GM23248 (cell line): Measurements from ENCODE around the gene MAFF. TPM values are rescaled to one million over a fixed set of nuclear protein-coding genes. Genes with fewer than 3 reads are reported as not detected.
"Not testable (repeated sequence)": the region's sequence is repeated elsewhere in the genome, so short reads cannot be mapped to it uniquely, and the experiment has no call there.

Experiments
- DNase-seq: peaks from one replicate; pipeline ENCODE4 v3.0.0-alpha.2; 2015
- H2AFZ ChIP-seq: fragments of 200-600 bp; sonication (generic); 2 replicates; pipeline ENCODE4 v1.6.1; 2016; ENCODE audit warnings: antibody characterized with exemption
- H3F3A ChIP-seq: fragments of 200-600 bp; sonication (generic); 2 replicates; pipeline ENCODE4 v1.6.1; 2016; ENCODE audit warnings: mild to moderate bottlenecking, antibody characterized with exemption, mixed run types; ENCODE audit not compliant: insufficient read depth
- H3K27ac ChIP-seq: fragments of 200-600 bp; sonication (generic); 2 replicates; pipeline ENCODE4 v1.5.1; 2016; ENCODE audit warnings: mild to moderate bottlenecking
- H3K27me3 ChIP-seq: fragments of 200-600 bp; sonication (generic); replicated peaks from 2 replicates; pipeline ENCODE4 v1.6.1; 2016; ENCODE audit warnings: mild to moderate bottlenecking; ENCODE audit not compliant: insufficient read depth
- H3K36me3 ChIP-seq: fragments of 200-600 bp; sonication (generic); 2 replicates; pipeline ENCODE4 v1.6.1; 2016; ENCODE audit warnings: low read depth, mild to moderate bottlenecking
- H3K4me1 ChIP-seq: fragments of 200-600 bp; sonication (generic); 2 replicates; pipeline ENCODE4 v1.6.1; 2016; ENCODE audit warnings: mild to moderate bottlenecking; ENCODE audit not compliant: insufficient read depth
- H3K4me2 ChIP-seq: fragments of 200-600 bp; sonication (generic); one replicate; pipeline ENCODE4 v1.6.1; 2016; ENCODE audit warnings: mild to moderate bottlenecking; ENCODE audit not compliant: unreplicated experiment
- H3K4me3 ChIP-seq: fragments of 200-600 bp; sonication (generic); 2 replicates; pipeline ENCODE4 v1.5.1; 2016; ENCODE audit warnings: mild to moderate bottlenecking
- H3K79me2 ChIP-seq: fragments of 200-600 bp; sonication (generic); 2 replicates; pipeline ENCODE4 v1.6.1; 2016; ENCODE audit warnings: mild to moderate bottlenecking; ENCODE audit not compliant: insufficient read depth
- H3K9ac ChIP-seq: fragments of 200-600 bp; sonication (generic); 2 replicates; pipeline ENCODE4 v1.6.1; 2016; ENCODE audit warnings: mild to moderate bottlenecking
- H3K9me2 ChIP-seq: fragments of 200-600 bp; sonication (generic); 2 replicates; pipeline ENCODE4 v1.6.1; 2016; ENCODE audit warnings: mixed run types, mild to moderate bottlenecking, moderate library complexity; ENCODE audit not compliant: insufficient read depth
- H3K9me3 ChIP-seq: fragments of 200-600 bp; sonication (generic); one replicate; pipeline ENCODE4 v1.6.1; 2017; ENCODE audit warnings: low read depth
- H4K20me1 ChIP-seq: fragments of 200-600 bp; sonication (generic); 2 replicates; pipeline ENCODE4 v1.6.0; 2016; ENCODE audit not compliant: insufficient read depth
- EZH2 ChIP-seq: fragments of 200-600 bp; sonication (generic); IDR thresholded peaks from 2 replicates; pipeline ENCODE4 v1.6.1; 2018; ENCODE audit warnings: antibody characterized with exemption, mild to moderate bottlenecking; ENCODE audit not compliant: insufficient read depth, poor library complexity, severe bottlenecking
- EZH2phosphoT487 ChIP-seq: fragments of 200-600 bp; sonication (generic); IDR thresholded peaks from 2 replicates; pipeline ENCODE4 v1.6.1; 2018; ENCODE audit warnings: antibody characterized with exemption, moderate library complexity, mild to moderate bottlenecking, low read depth; ENCODE audit not compliant: insufficient read depth
- WGBS, 2 experiments: methylation state at CpG; one replicate each; pipeline ENCODE4 v1.1.6; 2015 to 2017; ENCODE audit warnings: low lambda C conversion rate in 2 of 2, low coverage in 1 of 2; ENCODE audit errors: missing lambda C conversion rate in 2 of 2; 5-methylcytosine and 5-hydroxymethylcytosine counted together
- in situ Hi-C: fragments of 300-500 bp; cut with MboI; formaldehyde crosslinking; loops from 2 replicates; pipeline ENCODE4 v1.15.0; 2020
- polyA plus RNA-seq: library from polyadenylated mRNA; unstranded; fragments of >200 nt; fragmentation: Nextera tagmentation; extraction: Ambion mirVana; gene quantifications from 2 replicates; pipeline ENCODE4 v1.2.1, GENCODE V29; 2016
- total RNA-seq: library from RNA; depleted of rRNA; stranded (reverse); fragments of >200 nt; shearing (Covaris generic); gene quantifications from 2 replicates; pipeline ENCODE4 v1.2.3, GENCODE V29; 2014

MAFF gene
- total and polyA plus RNA-seq, 2 experiments from 2014 or later = 34.6 to 68.1 TPM

DNA sequence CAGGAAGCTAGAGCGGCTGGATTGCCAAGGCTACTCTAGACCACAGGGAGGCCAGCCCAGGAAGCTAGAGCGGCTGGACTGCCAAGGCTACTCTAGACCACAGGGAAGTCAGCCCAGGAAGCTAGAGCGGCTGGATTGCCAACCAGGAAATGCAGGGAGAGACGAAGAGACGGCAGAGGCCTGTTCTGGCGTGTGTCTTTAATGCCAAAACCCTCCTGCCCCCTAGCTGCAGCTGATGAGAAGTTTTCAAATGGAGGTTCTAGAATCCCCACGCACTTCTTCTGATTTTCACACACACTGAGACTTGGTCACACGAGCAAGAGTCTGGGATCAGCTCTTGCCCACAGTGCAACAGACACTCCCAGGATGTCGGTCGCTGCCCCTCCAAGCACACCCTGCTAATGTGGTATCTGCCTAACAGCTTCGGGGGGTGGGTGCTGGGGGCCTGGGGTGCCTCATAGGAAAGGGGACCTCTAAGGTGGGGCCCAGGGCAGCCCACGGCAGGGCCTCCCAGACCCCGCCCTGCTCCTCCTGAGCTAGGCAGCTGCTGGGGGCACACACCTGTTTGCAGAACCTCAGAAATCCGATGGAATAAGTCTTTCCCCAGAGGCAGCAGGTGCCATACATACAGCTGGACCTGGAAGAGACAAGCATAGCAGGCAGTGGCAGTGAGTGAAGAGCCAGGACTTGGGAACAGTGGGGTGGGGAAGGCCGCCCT is 28.5 kb downstream of the MAFF start:
- Histone ChIP-seq H2AFZ (no peak overlapping the region), H3K36me3 (peaks cover 20% of the 10 kb centered on the region; the same call in 1 of the 2 replicates), H3K9ac (no peak overlapping the region), H3K79me2 (peaks cover 26% of the 10 kb centered on the region), H3K27ac (peak overlapping the region; percentile 50), H3K9me3 (no peaks in the 10 kb centered on the region), H3K4me3 (no peak overlapping the region), H4K20me1 (no peaks in the 10 kb centered on the region), H3F3A (peaks cover 15% of the 10 kb centered on the region), H3K9me2 (no peaks in the 10 kb centered on the region), H3K4me2 (no peak overlapping the region), H3K4me1 (peaks cover 23% of the 10 kb centered on the region), H3K27me3 (no peaks in the 10 kb centered on the region)
- in situ Hi-C loops = no loop called here
- peak; percentile 74 for DNase-seq
- TF ChIP-seq EZH2 (no peak), EZH2phosphoT487 (no peak)
- WGBS, 2 experiments = 54 to 59% methylated on average over 11 to 14 of the region's 15 CpGs

DNA sequence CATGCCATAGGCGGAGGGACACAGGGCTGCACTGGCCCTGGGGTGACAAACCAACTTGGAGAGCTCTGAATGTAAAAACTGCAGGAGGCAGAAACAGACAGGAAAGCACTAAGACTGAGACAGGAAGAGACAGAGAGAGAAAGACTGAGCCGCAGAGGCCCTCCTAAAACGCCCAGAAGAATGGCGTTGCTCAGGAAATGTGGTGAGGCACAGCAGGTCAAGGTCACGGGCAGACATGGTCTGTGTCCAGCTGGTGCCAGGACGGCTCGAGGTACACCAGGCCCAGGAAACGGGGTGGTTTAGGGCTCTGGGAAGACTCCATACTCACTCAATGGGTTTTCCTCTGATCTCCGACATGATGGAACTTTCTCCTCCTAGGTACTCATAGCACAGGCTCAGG is 29.1 kb downstream of the MAFF start:
- DNase-seq = no peak
- Histone ChIP-seq H3K79me2 (peaks cover 32% of the 10 kb centered on the region), H3K27me3 (no peaks in the 10 kb centered on the region), H3F3A (peaks cover 15% of the 10 kb centered on the region), H3K27ac (0 out of 2 replicates have a peak overlapping the region, but pooled peaks have one; percentile 50), H2AFZ (no peak overlapping the region), H3K9me3 (no peaks in the 10 kb centered on the region), H3K36me3 (peaks cover 22% of the 10 kb centered on the region; the same call in 1 of the 2 replicates), H4K20me1 (no peaks in the 10 kb centered on the region), H3K4me2 (no peak overlapping the region), H3K4me3 (no peak overlapping the region), H3K4me1 (peaks cover 29% of the 10 kb centered on the region), H3K9ac (no peak overlapping the region), H3K9me2 (no peaks in the 10 kb centered on the region)
- WGBS, 2 experiments = 90 to 96% methylated on average over 9 of the region's 9 CpGs
- TF ChIP-seq EZH2phosphoT487 (no peak), EZH2 (no peak)
- in situ Hi-C loops = no loop called here

DNA sequence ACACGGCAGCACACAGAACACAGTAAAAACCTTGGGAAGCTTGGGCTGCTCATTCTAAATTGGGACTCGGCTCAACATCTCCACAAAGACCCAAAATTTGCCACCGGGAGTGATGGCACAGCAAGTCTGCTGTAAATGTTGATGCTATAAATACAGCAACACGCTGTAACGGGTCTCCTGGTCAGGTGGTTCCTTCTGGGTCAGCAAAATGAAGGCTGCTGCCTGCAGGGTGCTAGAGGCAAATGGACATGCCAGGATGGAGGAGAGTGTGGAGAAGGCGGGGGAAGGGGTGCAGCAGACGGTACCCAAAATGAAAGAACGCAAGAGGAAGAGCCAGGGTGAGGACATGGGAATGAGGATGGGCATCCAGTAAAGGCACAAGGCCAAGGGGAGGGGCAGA is 30.4 kb downstream of the MAFF start:
- no peak for DNase-seq
- Histone ChIP-seq H3K36me3 (peaks cover 22% of the 10 kb centered on the region; the same call in 1 of the 2 replicates), H3K4me2 (no peak overlapping the region), H4K20me1 (no peaks in the 10 kb centered on the region), H3K4me3 (no peak overlapping the region), H3K27ac (no peak overlapping the region), H3K9ac (no peak overlapping the region), H3K9me3 (no peaks in the 10 kb centered on the region), H3K4me1 (peaks cover 29% of the 10 kb centered on the region), H3F3A (peaks cover 15% of the 10 kb centered on the region), H3K27me3 (no peaks in the 10 kb centered on the region), H2AFZ (no peak overlapping the region), H3K79me2 (peaks cover 44% of the 10 kb centered on the region), H3K9me2 (no peaks in the 10 kb centered on the region)
- WGBS, 2 experiments = 82 to 92% methylated on average over 7 to 8 of the region's 8 CpGs
- in situ Hi-C loops = no loop called here
- TF ChIP-seq EZH2phosphoT487 (no peak), EZH2 (no peak)

DNA sequence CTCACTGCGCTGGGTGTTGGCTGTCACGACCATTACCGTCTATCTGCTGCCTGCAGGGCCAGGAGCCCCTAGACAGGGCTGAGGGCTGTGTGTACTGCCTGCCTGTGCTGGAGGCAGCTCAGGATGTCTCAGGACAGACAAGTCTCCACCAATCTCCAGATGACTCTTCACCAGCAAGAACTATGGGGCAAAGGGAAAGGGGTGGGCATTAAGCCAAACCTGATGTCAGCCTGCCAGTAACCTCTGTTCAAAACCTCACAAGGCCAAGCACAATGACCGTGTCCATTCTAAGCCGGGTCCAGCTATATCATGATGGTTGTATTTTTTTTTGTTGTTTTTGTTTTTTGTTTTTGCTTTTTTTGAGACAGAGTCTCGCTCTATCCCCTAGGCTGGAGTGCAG is 31.6 kb downstream of the MAFF start:
- Histone ChIP-seq H4K20me1 (no peaks in the 10 kb centered on the region), H3K9ac (no peak overlapping the region), H3K9me2 (no peaks in the 10 kb centered on the region), H3K9me3 (no peaks in the 10 kb centered on the region), H3F3A (peaks cover 20% of the 10 kb centered on the region), H3K36me3 (peaks cover 22% of the 10 kb centered on the region; the same call in 1 of the 2 replicates), H3K27ac (no peak overlapping the region), H3K27me3 (no peaks in the 10 kb centered on the region), H3K79me2 (peaks cover 47% of the 10 kb centered on the region), H2AFZ (no peak overlapping the region), H3K4me2 (no peak overlapping the region), H3K4me1 (peaks cover 27% of the 10 kb centered on the region), H3K4me3 (no peak overlapping the region)
- in situ Hi-C loops = no loop called here
- DNase-seq = peak; percentile 32
- WGBS, 2 experiments = 86 to 89% methylated on average over 6 of the region's 6 CpGs
- TF ChIP-seq EZH2phosphoT487 (no peak), EZH2 (no peak)

DNA sequence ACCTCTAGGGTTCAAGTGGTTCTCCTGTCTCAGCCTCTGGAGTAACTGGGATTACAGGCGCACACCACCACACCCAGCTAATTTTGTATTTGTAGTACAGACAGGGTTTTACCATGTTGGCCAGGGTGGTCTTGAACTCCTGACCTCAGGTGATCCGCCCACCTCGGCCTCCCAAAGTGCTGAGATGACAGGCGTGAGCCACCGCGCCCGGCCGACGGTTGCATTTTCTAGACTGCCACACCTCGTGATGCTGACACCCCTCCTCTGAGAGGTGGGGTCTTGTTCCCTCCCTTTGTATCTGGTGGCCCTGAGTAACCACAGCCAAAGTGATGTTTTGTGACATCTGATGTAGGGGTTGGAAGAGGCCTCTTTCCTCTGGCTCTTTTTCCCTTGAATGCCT is 32.1 kb downstream of the MAFF start:
- H3K27ac ChIP-seq, H3K4me2 ChIP-seq, in situ Hi-C loops, H2AFZ ChIP-seq, H4K20me1 ChIP-seq, H3K9ac ChIP-seq, H3K27me3 ChIP-seq, H3K9me3 ChIP-seq, H3K9me2 ChIP-seq, H3K4me3 ChIP-seq, DNase-seq: not testable (repeated sequence)
- WGBS, 2 experiments = 95 to 97% methylated on average over 8 to 10 of the region's 10 CpGs
- H3K79me2 ChIP-seq = peaks cover 47% of the 10 kb centered on the region
- H3F3A ChIP-seq = peaks cover 23% of the 10 kb centered on the region
- H3K36me3 ChIP-seq = peaks cover 22% of the 10 kb centered on the region; the same call in 1 of the 2 replicates
- H3K4me1 ChIP-seq = peaks cover 28% of the 10 kb centered on the region
